ENCODE measurements around the gene SLF1.

SLF1 gene

DNA sequence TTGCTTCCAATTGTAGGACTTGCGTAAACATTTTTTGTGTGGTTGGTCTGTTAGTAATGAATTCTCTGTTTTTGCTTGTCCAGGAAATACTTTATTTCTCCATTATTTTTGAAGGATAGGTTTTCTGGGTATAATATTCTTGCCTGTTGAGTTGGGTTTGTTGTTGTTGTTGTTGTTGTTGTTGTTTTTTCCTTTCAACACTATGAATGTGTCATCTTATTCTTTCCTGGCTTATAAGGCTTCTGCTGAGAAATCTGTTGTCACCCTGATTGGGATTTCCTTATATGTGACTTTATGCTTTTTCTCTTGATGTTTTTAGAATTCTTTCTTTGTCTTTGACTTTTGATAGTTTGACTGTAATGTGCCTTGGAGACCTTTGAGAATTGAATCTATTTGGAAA lies 39.8 kb downstream of the SLF1 start:
- H3K36me3 ChIP-seq (ENCODE audit: control insufficient read depth in 4 of 4, insufficient read depth in 4 of 4, low read length in 3 of 4), result peaks cover 11 to 52% (median 30%) of the 10 kb centered on the region in 4 experiments
- CTCF ChIA-PET, result no interaction called here
- H3K9me3 ChIP-seq (ENCODE audit: control extremely low read depth in 1 of 5, control insufficient read depth in 4 of 5, insufficient read depth in 2 of 5, low read depth in 1 of 5, low read length in 4 of 5), result peaks cover 0 to 36% (median 17%) of the 10 kb centered on the region in 5 experiments
- no CpG with 5 or more reads among the region's 1 CpG for WGBS (ENCODE audit: insufficient coverage)
- DNase-seq, result peak in 2 of 3 donors; percentile 7 to 13
- POLR2A ChIA-PET, result no interaction called here
- no peaks in the 10 kb centered on the region for H3K4me1 ChIP-seq (ENCODE audit: control extremely low read depth in 1 of 4, control insufficient read depth in 4 of 4, insufficient read depth in 4 of 4, low read length in 3 of 4)
- H3K27ac ChIP-seq (ENCODE audit: insufficient read depth in 1 of 2, low read depth in 1 of 2, low read length in 2 of 2, poor library complexity in 1 of 2, severe bottlenecking in 2 of 2), result no peak overlapping the region
- H3K27me3 ChIP-seq (replicated peaks in 2 of 5; ENCODE audit: control insufficient read depth in 4 of 5, insufficient read depth in 5 of 5, low read length in 4 of 5), result no peaks in the 10 kb centered on the region
- no peak overlapping the region for H3K4me3 ChIP-seq (ENCODE audit: control insufficient read depth in 1 of 7, extremely low read depth in 1 of 7, insufficient read depth in 4 of 7, low read depth in 2 of 7, low read length in 6 of 7)

DNA sequence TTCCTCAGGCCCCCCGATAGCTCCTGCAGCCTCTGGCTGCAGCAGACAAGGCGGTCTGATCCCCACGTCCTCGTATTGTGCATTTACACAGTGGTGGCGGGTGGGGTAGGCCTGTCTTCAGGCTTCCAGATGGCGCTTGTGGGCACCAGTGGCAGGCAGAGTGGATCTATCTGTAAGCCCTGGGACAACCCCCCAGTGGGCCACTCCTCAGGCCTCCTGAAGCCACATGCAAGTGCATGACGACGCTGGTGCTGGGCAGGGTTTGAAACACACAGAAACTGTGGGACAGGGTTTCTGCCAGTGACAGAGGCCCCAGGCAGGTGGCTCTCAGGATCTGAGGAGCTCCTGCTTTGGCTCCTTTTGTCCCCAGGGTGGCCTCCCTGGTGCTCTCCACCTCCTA lies 42.0 kb downstream of the SLF1 start:
- WGBS (ENCODE audit: insufficient coverage), result 99% methylated on average over 6 of the region's 8 CpGs
- CTCF ChIA-PET, result no interaction called here

DNA sequence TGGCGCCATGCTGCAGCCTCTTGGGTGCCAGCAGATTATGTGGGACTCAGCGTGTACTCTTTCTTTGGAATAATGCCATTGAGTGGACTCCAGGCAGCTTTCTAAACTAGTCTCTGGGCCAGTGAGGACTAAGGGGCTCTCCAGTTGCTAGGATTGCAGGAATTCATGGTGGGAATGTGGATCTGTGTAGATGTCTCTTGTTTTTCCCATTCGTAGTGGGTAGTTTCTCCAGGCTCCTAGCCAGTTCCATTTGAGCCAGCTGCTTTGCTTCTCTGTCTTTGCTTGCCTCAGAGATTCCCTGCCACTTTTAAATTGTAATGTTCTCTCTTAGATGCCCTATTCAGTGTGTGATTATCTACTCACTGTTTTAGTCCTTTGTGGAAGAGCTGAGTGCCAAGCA lies 42.6 kb downstream of the SLF1 start:
- WGBS (ENCODE audit: insufficient coverage), result 100% methylated on average over 2 of the region's 3 CpGs
- no peak overlapping the region for H3K4me3 ChIP-seq (ENCODE audit: control insufficient read depth in 1 of 7, extremely low read depth in 1 of 7, insufficient read depth in 4 of 7, low read depth in 2 of 7, low read length in 6 of 7)
- H3K4me1 ChIP-seq (ENCODE audit: control extremely low read depth in 1 of 4, control insufficient read depth in 4 of 4, insufficient read depth in 4 of 4, low read length in 3 of 4), result no peaks in the 10 kb centered on the region
- ChIA-PET POLR2A (no interaction called here), CTCF (no interaction called here)
- H3K27me3 ChIP-seq (replicated peaks in 2 of 5; ENCODE audit: control insufficient read depth in 4 of 5, insufficient read depth in 5 of 5, low read length in 4 of 5), result no peaks in the 10 kb centered on the region
- H3K9me3 ChIP-seq (ENCODE audit: control extremely low read depth in 1 of 5, control insufficient read depth in 4 of 5, insufficient read depth in 2 of 5, low read depth in 1 of 5, low read length in 4 of 5), result peaks cover 0 to 24% (median 9%) of the 10 kb centered on the region in 5 experiments
- DNase-seq, result no peak
- no peak overlapping the region for H3K27ac ChIP-seq (ENCODE audit: insufficient read depth in 1 of 2, low read depth in 1 of 2, low read length in 2 of 2, poor library complexity in 1 of 2, severe bottlenecking in 2 of 2)
- peaks cover 10 to 38% (median 24%) of the 10 kb centered on the region in 4 experiments for H3K36me3 ChIP-seq (ENCODE audit: control insufficient read depth in 4 of 4, insufficient read depth in 4 of 4, low read length in 3 of 4)

More for the DNA sequence above, 42.0 kb downstream of the SLF1 start:
- H3K4me3 ChIP-seq (ENCODE audit: control insufficient read depth in 1 of 7, extremely low read depth in 1 of 7, insufficient read depth in 4 of 7, low read depth in 2 of 7, low read length in 6 of 7), result no peak overlapping the region
- peaks cover 10 to 44% (median 25%) of the 10 kb centered on the region in 4 experiments for H3K36me3 ChIP-seq (ENCODE audit: control insufficient read depth in 4 of 4, insufficient read depth in 4 of 4, low read length in 3 of 4)
- no peaks in the 10 kb centered on the region for H3K27me3 ChIP-seq (replicated peaks in 2 of 5; ENCODE audit: control insufficient read depth in 4 of 5, insufficient read depth in 5 of 5, low read length in 4 of 5)
- POLR2A ChIA-PET, result no interaction called here
- no peak for DNase-seq
- H3K9me3 ChIP-seq (ENCODE audit: control extremely low read depth in 1 of 5, control insufficient read depth in 4 of 5, insufficient read depth in 2 of 5, low read depth in 1 of 5, low read length in 4 of 5), result peaks cover 0 to 30% (median 13%) of the 10 kb centered on the region in 5 experiments
- H3K4me1 ChIP-seq (ENCODE audit: control extremely low read depth in 1 of 4, control insufficient read depth in 4 of 4, insufficient read depth in 4 of 4, low read length in 3 of 4), result no peaks in the 10 kb centered on the region
- no peak overlapping the region for H3K27ac ChIP-seq (ENCODE audit: insufficient read depth in 1 of 2, low read depth in 1 of 2, low read length in 2 of 2, poor library complexity in 1 of 2, severe bottlenecking in 2 of 2)

DNA sequence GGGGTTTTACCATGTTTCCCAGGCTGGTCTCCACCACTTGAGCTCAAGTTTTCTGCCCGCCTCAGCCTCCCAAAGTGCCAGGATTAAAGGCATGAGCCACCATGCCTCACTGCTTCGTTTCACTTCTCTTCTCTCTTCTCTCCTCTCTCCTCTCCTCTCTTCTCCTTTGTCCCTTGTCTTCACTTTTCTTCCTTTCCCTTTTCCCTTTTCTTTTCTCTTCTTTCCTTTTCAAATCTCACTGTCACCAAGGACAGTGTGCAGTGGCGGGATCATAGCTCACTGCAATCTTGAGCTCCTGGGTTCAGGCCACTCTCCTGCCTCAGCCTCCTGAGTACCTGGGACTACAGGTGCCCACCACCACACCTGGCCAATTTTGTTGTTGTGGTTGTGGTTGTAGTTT lies 49.5 kb downstream of the SLF1 start:
- no peaks in the 10 kb centered on the region for H3K27me3 ChIP-seq (replicated peaks in 2 of 5; ENCODE audit: control insufficient read depth in 4 of 5, insufficient read depth in 5 of 5, low read length in 4 of 5)
- no peaks in the 10 kb centered on the region for H3K4me1 ChIP-seq (ENCODE audit: control extremely low read depth in 1 of 4, control insufficient read depth in 4 of 4, insufficient read depth in 4 of 4, low read length in 3 of 4)
- WGBS (ENCODE audit: insufficient coverage), result 100% methylated on average over 2 of the region's 3 CpGs
- CTCF ChIA-PET, result interaction anchor here (0.6 kb wide), 1 partner anchor 1033 kb away, joined by 3 read pairs; no protein-coding TSS in a partner anchor
- no peak overlapping the region for H3K27ac ChIP-seq (ENCODE audit: insufficient read depth in 1 of 2, low read depth in 1 of 2, low read length in 2 of 2, poor library complexity in 1 of 2, severe bottlenecking in 2 of 2)
- H3K4me3 ChIP-seq (ENCODE audit: control insufficient read depth in 1 of 7, extremely low read depth in 1 of 7, insufficient read depth in 4 of 7, low read depth in 2 of 7, low read length in 6 of 7), result no peak overlapping the region
- no peaks in the 10 kb centered on the region for H3K9me3 ChIP-seq (ENCODE audit: control extremely low read depth in 1 of 5, control insufficient read depth in 4 of 5, insufficient read depth in 2 of 5, low read depth in 1 of 5, low read length in 4 of 5)
- POLR2A ChIA-PET, result no interaction called here
- no peak for DNase-seq
- H3K36me3 ChIP-seq (ENCODE audit: control insufficient read depth in 4 of 4, insufficient read depth in 4 of 4, low read length in 3 of 4), result peaks cover 8 to 14% (median 10%) of the 10 kb centered on the region in 4 experiments

DNA sequence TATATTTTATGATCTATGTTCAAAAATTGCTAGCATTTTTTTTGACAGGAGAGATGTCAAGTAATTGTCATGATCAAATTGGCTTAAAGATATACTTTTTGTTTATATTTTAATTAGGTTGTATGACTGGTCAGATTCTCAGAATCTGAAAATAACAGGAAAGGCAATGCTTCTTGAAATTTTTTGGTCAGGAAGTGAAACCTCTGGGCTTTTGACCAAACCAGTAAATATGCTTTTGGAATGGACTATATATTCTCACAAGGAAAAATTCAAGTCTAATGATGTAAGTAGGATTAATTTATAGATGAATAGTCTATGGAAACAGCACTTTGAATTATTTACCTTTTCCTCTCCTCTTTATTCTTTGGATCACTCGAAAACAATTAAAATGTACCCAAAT lies 52.3 kb downstream of the SLF1 start:
- Histone ChIP-seq H3K27me3 (replicated peaks in 2 of 5; ENCODE audit: control insufficient read depth in 4 of 5, insufficient read depth in 5 of 5, low read length in 4 of 5) (no peaks in the 10 kb centered on the region), H3K9me3 (ENCODE audit: control extremely low read depth in 1 of 5, control insufficient read depth in 4 of 5, insufficient read depth in 2 of 5, low read depth in 1 of 5, low read length in 4 of 5) (no peaks in the 10 kb centered on the region), H3K4me1 (ENCODE audit: control extremely low read depth in 1 of 4, control insufficient read depth in 4 of 4, insufficient read depth in 4 of 4, low read length in 3 of 4) (no peaks in the 10 kb centered on the region), H3K36me3 (ENCODE audit: control insufficient read depth in 4 of 4, insufficient read depth in 4 of 4, low read length in 3 of 4) (peaks cover 4 to 6% (median 5%) of the 10 kb centered on the region in 4 experiments), H3K4me3 (ENCODE audit: control insufficient read depth in 1 of 7, extremely low read depth in 1 of 7, insufficient read depth in 4 of 7, low read depth in 2 of 7, low read length in 6 of 7) (no peak overlapping the region), H3K27ac (ENCODE audit: insufficient read depth in 1 of 2, low read depth in 1 of 2, low read length in 2 of 2, poor library complexity in 1 of 2, severe bottlenecking in 2 of 2) (no peak overlapping the region)
- no peak for DNase-seq
- POLR2A ChIA-PET, result no interaction called here
- CTCF ChIA-PET, result interaction anchor here (0.5 kb wide), 1 partner anchor 73 kb away, joined by 3 read pairs; no protein-coding TSS in a partner anchor
- WGBS (ENCODE audit: insufficient coverage), result no CpG with 5 or more reads among the region's 1 CpG

DNA sequence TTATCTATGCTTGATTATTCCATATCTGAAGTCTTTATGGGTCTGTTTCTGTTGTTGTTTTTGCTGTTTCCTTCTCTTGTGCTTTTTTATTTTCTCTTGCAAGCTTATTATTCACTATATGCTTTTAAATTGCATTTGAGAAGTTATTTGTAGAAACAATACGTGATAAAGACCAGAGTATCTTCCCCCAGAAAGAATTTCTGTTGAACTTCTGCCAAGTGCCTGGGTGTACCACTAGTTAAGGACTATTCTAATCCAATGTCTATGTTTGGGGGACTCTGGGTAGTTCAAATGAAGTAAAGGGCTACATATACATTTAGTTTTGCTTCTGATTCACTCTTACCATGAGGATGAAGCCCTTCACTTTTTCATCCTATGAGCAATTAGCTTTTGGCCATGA lies 54.3 kb downstream of the SLF1 start:
- no CpG with 5 or more reads among the region's 1 CpG for WGBS (ENCODE audit: insufficient coverage)
- Histone ChIP-seq H3K4me1 (ENCODE audit: control extremely low read depth in 1 of 4, control insufficient read depth in 4 of 4, insufficient read depth in 4 of 4, low read length in 3 of 4) (no peaks in the 10 kb centered on the region), H3K27me3 (replicated peaks in 2 of 5; ENCODE audit: control insufficient read depth in 4 of 5, insufficient read depth in 5 of 5, low read length in 4 of 5) (no peaks in the 10 kb centered on the region), H3K9me3 (ENCODE audit: control extremely low read depth in 1 of 5, control insufficient read depth in 4 of 5, insufficient read depth in 2 of 5, low read depth in 1 of 5, low read length in 4 of 5) (no peaks in the 10 kb centered on the region), H3K36me3 (ENCODE audit: control insufficient read depth in 4 of 4, insufficient read depth in 4 of 4, low read length in 3 of 4) (peaks cover 10 to 11% (median 10%) of the 10 kb centered on the region in 4 experiments), H3K4me3 (ENCODE audit: control insufficient read depth in 1 of 7, extremely low read depth in 1 of 7, insufficient read depth in 4 of 7, low read depth in 2 of 7, low read length in 6 of 7) (no peak overlapping the region), H3K27ac (ENCODE audit: insufficient read depth in 1 of 2, low read depth in 1 of 2, low read length in 2 of 2, poor library complexity in 1 of 2, severe bottlenecking in 2 of 2) (no peak overlapping the region)
- POLR2A ChIA-PET, result interaction anchor here (0.7 kb wide), 1 partner anchor 423 kb away, joined by 3 read pairs; no protein-coding TSS in a partner anchor
- DNase-seq, result no peak
- CTCF ChIA-PET, result no interaction called here

DNA sequence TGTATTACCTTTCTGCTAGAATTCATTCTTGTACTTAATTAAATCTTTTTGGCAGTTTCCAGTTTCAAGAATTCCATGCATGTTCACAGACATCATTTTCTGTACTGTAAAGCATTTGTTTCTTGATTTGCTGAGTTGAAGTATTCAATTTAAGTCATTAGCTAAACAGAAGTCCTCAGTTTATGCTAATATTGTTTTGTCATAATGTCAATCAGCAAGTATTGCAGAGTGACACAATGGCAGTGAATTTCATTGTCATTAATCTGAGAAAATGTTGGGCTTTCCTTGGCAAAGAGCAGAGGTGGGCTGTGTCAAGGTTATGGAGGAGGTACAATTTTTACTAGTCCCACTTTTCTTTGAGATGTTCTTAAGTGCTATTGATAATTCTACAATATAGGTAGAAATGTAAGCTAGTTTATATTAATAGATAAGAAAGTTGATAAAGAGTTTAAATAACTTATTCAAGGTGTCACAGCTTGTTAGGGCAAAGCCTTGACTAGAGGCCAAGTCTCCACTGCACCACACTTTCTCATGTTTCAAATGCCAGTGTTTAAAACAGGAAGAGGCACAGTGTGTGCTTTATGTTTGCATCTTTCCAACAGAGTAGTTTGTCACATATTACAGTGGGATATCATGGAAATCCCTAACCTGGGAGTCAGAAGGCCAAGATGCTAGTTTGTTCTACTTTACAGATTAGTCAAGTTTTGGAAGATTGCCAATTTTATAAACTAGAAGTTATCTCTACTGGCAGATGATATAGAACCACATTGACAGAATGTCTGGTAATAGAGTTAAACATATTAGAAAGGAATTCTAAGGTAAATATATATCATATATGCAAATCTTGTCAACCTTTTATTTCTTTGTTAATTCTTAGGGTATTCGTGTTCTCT lies 56.3 kb downstream of the SLF1 start:
- POLR2A ChIA-PET, result no interaction called here
- WGBS (ENCODE audit: insufficient coverage), result no CpG with 5 or more reads among the region's 1 CpG

More for the DNA sequence above, 56.3 kb downstream of the SLF1 start:
- H3K9me3 ChIP-seq (ENCODE audit: control extremely low read depth in 1 of 5, control insufficient read depth in 4 of 5, insufficient read depth in 2 of 5, low read depth in 1 of 5, low read length in 4 of 5), result no peaks in the 10 kb centered on the region
- CTCF ChIA-PET, result interaction anchor here (2.3 kb wide), 1 partner anchor 150 kb away, joined by 5 read pairs; no protein-coding TSS in a partner anchor
- DNase-seq, result no peak
- no peaks in the 10 kb centered on the region for H3K4me1 ChIP-seq (ENCODE audit: control extremely low read depth in 1 of 4, control insufficient read depth in 4 of 4, insufficient read depth in 4 of 4, low read length in 3 of 4)
- H3K4me3 ChIP-seq (ENCODE audit: control insufficient read depth in 1 of 7, extremely low read depth in 1 of 7, insufficient read depth in 4 of 7, low read depth in 2 of 7, low read length in 6 of 7), result no peak overlapping the region
- no peak overlapping the region for H3K27ac ChIP-seq (ENCODE audit: insufficient read depth in 1 of 2, low read depth in 1 of 2, low read length in 2 of 2, poor library complexity in 1 of 2, severe bottlenecking in 2 of 2)
- H3K36me3 ChIP-seq (ENCODE audit: control insufficient read depth in 4 of 4, insufficient read depth in 4 of 4, low read length in 3 of 4), result peaks cover 5 to 13% (median 9%) of the 10 kb centered on the region in 4 experiments
- H3K27me3 ChIP-seq (replicated peaks in 2 of 5; ENCODE audit: control insufficient read depth in 4 of 5, insufficient read depth in 5 of 5, low read length in 4 of 5), result no peaks in the 10 kb centered on the region

Measured in common myeloid progenitor, CD34-positive (primary cell).